Measurements from ENCODE around the gene LCP2.
"Not testable (repeated sequence)": the region's sequence is repeated elsewhere in the genome, so short reads cannot be mapped to it uniquely, and the experiment has no call there.

LCP2 gene

GRCh38 chr5:170269579-170269978 lies 28.0 kb downstream of the LCP2 start:
- DNase-seq, result no peak

DNA sequence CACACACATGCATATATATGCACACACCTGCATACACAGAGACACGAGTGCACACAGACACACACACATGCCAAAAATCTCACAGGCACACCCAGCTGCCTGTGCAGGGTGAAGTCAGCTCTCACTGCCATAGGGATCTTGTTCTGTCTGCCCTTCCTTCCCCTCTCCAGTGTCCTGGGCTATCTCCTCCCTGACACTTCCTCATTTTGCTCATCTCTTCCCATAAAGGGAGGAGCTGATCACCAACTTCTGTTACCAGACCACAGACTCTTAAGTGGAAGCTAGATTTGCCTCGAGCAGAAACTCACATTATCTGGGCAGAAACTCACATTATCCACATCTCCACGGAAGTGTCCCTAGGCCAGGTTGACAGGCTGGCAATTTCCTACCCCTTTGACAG lies 28.7 kb downstream of the LCP2 start:
- no peak for DNase-seq

DNA sequence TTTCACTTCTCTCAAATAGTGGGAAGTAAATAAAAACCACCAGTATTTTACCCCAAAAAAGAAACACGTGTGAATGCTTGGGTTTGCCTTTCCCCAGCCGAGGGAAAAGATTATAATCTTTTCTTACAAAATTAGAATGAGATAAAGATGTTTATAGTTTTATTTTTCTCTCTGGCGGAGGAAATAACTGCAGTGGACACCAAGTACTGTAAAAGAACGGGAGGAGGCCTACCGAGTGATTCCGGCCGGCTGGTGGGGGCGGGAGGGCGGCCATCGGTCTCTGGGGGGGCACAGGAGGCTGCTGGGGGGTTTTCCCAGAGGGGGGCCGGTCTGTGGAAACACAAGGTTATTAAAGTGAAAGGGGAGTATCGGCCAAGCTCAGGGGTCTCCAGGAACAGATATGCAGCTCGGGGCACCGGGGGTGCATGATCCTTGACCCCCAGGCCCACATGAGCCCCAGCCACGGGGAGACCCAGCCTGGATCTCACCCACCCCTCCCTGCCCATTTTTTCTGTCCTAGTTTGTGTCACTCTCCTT lies 29.4 kb downstream of the LCP2 start:
- DNase-seq, result no peak

- no peak for DNase-seq
Measured at GRCh38 chr5:170267431-170268152, 30.0 kb downstream of the LCP2 start.

DNA sequence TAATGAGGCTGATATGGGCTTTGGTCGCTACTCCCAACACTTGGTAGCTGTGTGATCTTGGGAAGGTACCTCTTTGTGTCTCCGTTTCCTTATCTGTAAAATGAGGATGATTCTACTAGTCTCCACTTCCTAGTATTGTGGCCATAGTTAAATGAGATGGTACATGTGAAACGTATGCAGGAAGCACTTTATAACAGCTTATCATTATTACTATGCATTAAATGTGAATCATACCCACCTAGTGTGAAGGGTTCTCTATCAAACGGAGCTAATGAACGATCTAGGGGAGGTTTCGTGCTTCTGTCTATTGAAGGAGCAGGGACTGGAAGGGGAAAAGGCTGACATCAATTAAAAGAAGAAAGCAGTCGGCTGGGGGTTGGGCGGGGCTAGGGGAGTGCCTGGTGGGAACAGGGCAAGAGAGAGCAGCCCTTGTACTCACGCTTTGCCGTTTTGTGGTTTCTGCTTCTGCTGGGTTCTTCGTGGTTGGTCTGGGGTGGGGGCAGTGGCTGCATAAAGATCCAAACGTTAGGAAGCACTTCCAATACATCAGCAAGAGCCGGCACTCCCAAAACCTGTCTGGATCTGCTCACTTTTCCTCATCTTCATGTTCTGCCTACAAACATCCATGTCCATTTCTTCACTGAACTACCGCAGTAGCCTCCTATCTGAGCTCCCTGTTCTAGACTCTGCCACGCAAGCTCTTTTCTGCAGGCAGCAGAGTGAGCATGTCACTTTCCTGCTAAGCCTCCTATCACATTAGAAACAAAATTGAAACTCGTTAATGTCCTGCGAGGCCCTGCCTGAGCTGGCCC lies 30.8 kb downstream of the LCP2 start:
- no peak for DNase-seq

GRCh38 chr5:170265522-170265921 lies 32.1 kb downstream of the LCP2 start:
- no peak for DNase-seq

- no peak for DNase-seq
Measured at GRCh38 chr5:170263906-170264305, 33.7 kb downstream of the LCP2 start.

DNA sequence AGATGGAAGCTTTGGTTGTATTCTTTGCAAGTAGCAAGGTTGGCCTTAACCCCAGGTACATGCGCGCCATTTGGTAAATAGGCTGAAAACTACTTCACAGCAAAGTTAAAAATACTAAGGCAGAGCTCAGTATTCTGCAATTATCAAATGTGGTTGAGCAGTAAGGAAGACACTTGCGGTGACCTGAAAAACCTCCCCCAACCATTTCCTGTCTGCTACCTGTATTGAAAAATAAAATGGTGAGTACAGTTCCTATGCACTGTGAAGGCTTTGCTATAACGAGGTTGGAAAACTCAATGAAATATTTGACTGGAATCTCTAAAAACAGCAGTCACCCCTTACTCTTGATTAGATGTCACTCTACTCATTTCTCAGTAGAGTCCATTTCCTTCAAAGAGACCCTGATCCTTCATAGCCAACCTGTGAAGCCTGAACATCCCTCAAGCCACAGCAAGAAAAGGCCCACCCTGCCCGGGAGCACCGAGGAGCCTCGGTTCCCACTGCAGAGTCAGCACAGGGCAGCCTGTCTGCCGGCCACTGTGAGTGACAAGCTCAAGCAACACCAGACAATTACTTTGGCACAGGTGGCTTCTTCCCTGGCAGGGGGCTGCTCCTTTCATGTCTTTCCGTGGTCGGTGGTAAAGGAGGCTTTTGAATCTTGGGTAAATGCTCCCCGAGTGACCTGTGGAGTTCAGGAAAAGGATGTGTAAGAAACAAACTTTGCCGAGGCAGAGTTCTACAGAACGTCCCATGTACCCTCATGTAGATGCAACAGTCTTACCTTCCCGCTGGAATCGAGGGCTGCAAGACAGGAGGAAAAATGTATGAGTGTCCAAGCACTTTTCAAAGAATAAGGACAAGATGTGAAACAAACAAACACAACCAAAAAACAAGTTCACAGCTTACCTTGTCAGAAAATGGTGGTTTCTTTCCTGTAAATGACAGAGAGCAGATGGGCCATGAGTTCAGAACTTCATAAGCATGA lies 35.2 kb downstream of the LCP2 start:
- DNase-seq, result no peak

DNA sequence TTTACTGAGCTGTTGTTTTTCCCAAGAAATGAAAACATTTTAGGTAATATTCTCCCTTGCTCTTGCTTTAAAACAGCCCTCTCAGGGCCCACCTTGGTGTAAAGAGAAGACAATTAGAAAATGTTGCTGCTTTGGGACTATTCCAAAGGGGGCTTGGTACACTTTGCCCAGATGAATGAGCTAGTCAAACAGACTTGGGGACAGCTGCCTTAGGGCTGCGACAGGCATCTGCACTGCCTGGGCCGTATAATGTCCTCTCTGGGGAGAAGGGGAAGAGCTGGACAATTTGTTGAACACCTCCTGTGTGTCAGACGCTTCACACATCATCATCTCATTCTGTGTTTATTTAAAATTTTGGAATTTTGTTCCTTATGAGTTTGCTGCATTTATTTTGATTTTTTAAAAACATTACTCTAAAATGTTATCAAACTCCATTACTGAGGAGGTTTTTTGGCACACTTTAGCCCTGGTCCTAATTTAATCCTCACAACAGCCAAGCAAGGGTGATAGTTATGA lies 36.0 kb downstream of the LCP2 start:
- no peak for DNase-seq

DNA sequence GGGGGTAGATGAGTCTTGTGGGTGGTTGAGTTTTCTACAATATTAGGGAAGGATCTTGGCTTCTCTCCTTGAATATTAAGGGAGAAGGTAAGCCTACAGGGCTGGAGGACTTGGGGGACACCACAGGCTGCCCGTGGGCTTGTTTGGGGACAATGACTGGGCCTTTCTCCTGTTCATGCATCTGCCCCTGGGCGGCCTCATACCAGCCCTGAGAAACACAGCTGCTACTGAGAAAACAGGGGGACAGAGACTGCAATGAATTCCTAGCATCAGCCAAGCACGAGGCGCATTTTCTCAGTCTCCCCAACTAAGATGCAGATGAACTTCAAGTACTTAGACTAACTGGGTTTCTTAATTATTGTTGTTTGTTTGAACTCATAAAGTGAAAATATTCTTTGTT lies 40.2 kb downstream of the LCP2 start:
- DNase-seq, result no peak

GRCh38 chr5:170256571-170256970 lies 41.0 kb downstream of the LCP2 start:
- DNase-seq, result no peak

DNA sequence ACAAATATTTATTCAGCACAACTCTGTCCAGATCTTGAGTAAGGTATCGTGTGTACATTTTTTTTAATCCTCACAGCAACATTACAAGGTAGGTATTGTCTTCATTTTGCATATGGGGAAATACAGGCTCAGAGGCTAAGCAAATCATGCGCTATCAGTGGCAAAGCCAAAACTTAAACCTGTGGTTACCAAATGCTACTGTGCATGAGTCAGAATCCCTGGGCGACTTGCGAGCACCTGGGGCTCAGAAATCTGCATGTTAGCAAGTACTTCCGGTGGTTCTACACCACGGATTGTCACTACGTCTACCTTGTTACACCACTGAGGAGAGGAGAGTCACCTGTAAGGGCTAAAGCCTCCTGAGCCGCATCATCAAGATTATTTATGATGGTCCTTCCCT lies 43.5 kb downstream of the LCP2 start:
- no peak for DNase-seq

DNA sequence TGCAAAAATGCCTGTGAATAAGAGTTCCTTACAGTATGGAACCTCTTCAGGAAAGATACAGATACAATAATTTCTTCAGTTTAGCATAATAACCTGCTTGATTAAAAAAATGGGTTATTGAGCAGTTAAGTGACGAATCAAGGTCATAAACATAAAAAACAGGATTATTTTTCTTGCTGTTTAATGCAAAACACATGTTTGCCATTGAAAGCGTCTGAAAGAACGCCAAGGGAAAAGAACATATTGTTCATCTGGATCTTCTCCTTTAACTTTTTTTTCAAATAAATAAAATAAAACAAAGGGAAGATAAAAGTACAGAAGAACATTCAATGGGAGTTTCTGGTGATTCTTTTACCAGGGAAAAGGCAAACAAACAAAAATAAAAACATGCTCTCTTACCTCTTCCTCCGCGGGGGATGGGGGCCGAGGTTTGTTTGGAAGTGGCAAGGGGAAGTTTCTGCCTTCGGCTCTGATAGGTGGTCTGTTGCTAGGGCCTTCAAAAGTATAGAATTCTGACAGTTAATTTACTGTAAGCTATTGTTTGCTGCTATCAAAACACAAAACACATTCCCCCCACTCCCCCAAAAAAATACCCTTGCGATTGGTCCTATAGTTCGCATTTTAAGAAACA lies 44.7 kb downstream of the LCP2 start:
- no peak for DNase-seq

- no peak for DNase-seq
Measured at GRCh38 chr5:170252109-170252508, 45.5 kb downstream of the LCP2 start.

- DNase-seq, result no peak
Measured at GRCh38 chr5:170251462-170251861, 46.1 kb downstream of the LCP2 start.

DNA sequence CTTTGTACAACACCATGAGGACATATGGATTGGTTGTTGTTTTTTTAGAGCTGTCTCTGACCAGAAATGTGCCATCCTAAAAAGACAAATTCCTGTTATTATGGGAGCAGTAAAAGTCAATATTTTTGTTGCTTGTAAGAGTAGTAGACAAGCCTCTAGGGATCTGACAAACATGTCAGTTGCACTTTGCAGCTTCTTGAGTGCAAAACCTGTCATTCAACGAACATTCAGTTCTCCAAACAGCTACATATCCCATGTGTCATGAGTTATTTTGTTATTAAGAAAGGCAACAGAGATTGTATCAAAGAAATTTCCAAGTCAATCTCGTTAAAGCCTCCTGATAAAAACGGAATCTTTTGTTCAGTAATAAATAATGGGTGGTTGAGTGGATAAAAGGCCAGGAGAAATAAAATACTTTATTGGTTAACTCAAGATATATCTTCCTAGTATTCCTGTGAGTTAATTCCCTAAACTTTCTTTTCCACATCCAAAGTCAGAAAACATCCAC lies 46.7 kb downstream of the LCP2 start:
- DNase-seq, result no peak

DNA sequence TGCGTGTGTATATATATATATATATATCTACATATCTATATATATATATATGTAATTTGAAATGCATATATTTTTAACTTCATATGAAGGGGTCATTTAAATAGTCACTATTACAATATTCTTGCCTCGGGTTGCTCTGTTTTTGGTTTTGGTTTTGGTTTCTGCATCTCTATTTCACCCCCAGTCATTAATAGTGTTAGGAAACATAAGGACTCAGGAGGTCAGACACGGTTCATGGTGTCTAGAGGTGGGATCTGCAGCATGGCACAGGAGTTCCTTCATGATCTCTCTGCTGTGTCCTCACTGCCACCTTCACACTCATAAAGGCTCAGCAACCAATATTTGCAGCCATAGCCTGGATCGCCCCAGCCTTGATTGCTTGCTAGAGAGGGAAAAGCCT lies 48.2 kb downstream of the LCP2 start:
- no peak for DNase-seq

GRCh38 chr5:170248931-170249227 lies 48.7 kb downstream of the LCP2 start:
- DNase-seq, result not testable (repeated sequence)

- DNase-seq, result no peak
Measured at GRCh38 chr5:170248172-170248930, 49.2 kb downstream of the LCP2 start.

DNA sequence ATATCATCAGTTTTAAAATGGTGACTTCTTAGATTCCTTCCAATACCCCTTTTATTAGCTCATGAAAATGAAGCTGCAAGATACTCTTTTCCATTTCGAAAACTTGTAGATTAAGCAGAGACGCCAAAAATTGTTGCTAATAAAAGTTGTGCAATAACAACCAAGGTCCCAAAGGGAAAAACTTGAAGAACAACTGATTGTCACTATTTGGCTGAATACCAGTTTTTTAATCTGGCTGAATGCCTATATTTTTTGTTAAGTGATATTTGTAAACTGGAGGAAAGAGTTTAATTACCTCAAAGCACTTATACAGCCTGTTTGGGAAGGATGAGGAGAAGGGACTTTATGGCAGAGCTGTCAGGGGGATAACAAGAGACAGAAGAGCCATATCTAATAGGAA lies 50.2 kb downstream of the LCP2 start:
- DNase-seq, result no peak

- no peak for DNase-seq
Measured at GRCh38 chr5:170246126-170246870, 51.3 kb downstream of the LCP2 start.
